Liver (tissue), 9 donors: Measurements from ENCODE around the gene PSMB4. TPM values are rescaled to one million over a fixed set of nuclear protein-coding genes. Genes with fewer than 3 reads are reported as not detected.

ENCODE experiments used
- DNase-seq: peaks from one replicate; pipeline ENCODE4 v3.0.0-alpha.2; 2017; ENCODE audit warnings: low spot score
- H3K27ac ChIP-seq, 2 donors: one replicate each; pipeline ENCODE4 v1.7.0; 2013; ENCODE audit warnings: inconsistent platforms in 2 of 2, low read length in 2 of 2, control low read depth in 1 of 2, low read depth in 1 of 2, mild to moderate bottlenecking in 1 of 2
- H3K27me3 ChIP-seq, 4 donors: one replicate each; pipeline versions ENCODE4 v1.6.1 to v1.7.0; 2013; ENCODE audit warnings: low read length in 3 of 4, inconsistent platforms in 1 of 4, mild to moderate bottlenecking in 1 of 4, moderate library complexity in 1 of 4; ENCODE audit not compliant: control insufficient read depth in 4 of 4, insufficient read depth in 4 of 4
- H3K36me3 ChIP-seq, 4 donors: one replicate each; pipeline versions ENCODE4 v1.6.1 to v1.7.0; 2013; ENCODE audit warnings: low read length in 3 of 4, mild to moderate bottlenecking in 3 of 4, low read depth in 1 of 4, moderate library complexity in 1 of 4; ENCODE audit not compliant: control insufficient read depth in 4 of 4, insufficient read depth in 3 of 4
- H3K4me1 ChIP-seq, 4 donors: one replicate each; pipeline versions ENCODE4 v1.6.1 to v1.7.0; 2013; ENCODE audit warnings: low read length in 3 of 4, mild to moderate bottlenecking in 3 of 4, moderate library complexity in 1 of 4; ENCODE audit not compliant: control insufficient read depth in 4 of 4, insufficient read depth in 4 of 4
- H3K4me3 ChIP-seq, 3 donors: one replicate each; pipeline versions ENCODE4 v1.6.1 to v1.7.0; 2013; ENCODE audit warnings: low read length in 3 of 3, control low read depth in 1 of 3, low read depth in 1 of 3, mild to moderate bottlenecking in 1 of 3
- H3K9ac ChIP-seq, 2 donors: one replicate each; pipeline ENCODE4 v1.7.0; 2013; ENCODE audit warnings: low read length in 2 of 2, mild to moderate bottlenecking in 2 of 2, moderate library complexity in 2 of 2, control low read depth in 1 of 2, low read depth in 1 of 2
- H3K9me3 ChIP-seq, 4 donors: one replicate each; pipeline versions ENCODE4 v1.6.1 to v1.7.0; 2013; ENCODE audit warnings: low read length in 3 of 4; ENCODE audit not compliant: control insufficient read depth in 4 of 4
- EGR1 ChIP-seq, 2 donors: IDR thresholded peaks; 2 replicates each; pipeline ENCODE4 v1.6.1; 2016 to 2018; ENCODE audit warnings: antibody characterized with exemption in 2 of 2, low read depth in 2 of 2
- FOXA1 ChIP-seq: IDR thresholded peaks from 2 replicates; pipeline ENCODE4 v1.6.1; 2016; ENCODE audit warnings: antibody characterized with exemption
- FOXA2 ChIP-seq: IDR thresholded peaks from 2 replicates; pipeline ENCODE4 v1.6.1; 2016; ENCODE audit warnings: antibody characterized with exemption
- GABPA ChIP-seq, 2 donors: IDR thresholded peaks in 1 of 2; conservative IDR thresholded peaks in 1 of 2; 2 replicates each; pipeline ENCODE4 v1.6.1; 2016; ENCODE audit warnings: antibody characterized with exemption in 2 of 2, mild to moderate bottlenecking in 1 of 2, moderate library complexity in 1 of 2
- HNF4A ChIP-seq, 2 donors: conservative IDR thresholded peaks; 2 replicates each; pipeline ENCODE4 v1.6.1; 2016; ENCODE audit warnings: antibody characterized with exemption in 2 of 2, mild to moderate bottlenecking in 2 of 2
- HNF4G ChIP-seq: IDR thresholded peaks from 2 replicates; pipeline ENCODE4 v1.6.1; 2016; ENCODE audit warnings: antibody characterized with exemption
- JUND ChIP-seq, 2 donors: IDR thresholded peaks; 2 replicates each; pipeline ENCODE4 v1.6.1; 2016; ENCODE audit warnings: antibody characterized with exemption in 2 of 2
- NR2F2 ChIP-seq: IDR thresholded peaks from 2 replicates; pipeline ENCODE4 v1.6.1; 2016; ENCODE audit warnings: antibody characterized with exemption
- RAD21 ChIP-seq, 2 donors: IDR thresholded peaks; 2 replicates each; pipeline ENCODE4 v1.6.1; 2016; ENCODE audit warnings: antibody characterized with exemption in 2 of 2, mild to moderate bottlenecking in 2 of 2
- RXRA ChIP-seq, 2 donors: IDR thresholded peaks; 2 replicates each; pipeline ENCODE4 v1.6.1; 2017 to 2018; ENCODE audit warnings: antibody characterized with exemption in 2 of 2, mild to moderate bottlenecking in 1 of 2
- SP1 ChIP-seq: IDR thresholded peaks from 2 replicates; pipeline ENCODE4 v1.6.1; 2018; ENCODE audit warnings: antibody characterized with exemption, mild to moderate bottlenecking
- TAF1 ChIP-seq: conservative IDR thresholded peaks from 2 replicates; pipeline ENCODE4 v1.6.1; 2016; ENCODE audit warnings: antibody characterized with exemption, mild to moderate bottlenecking
- YY1 ChIP-seq: IDR thresholded peaks from 2 replicates; pipeline ENCODE4 v1.6.1; 2016; ENCODE audit warnings: antibody characterized with exemption, mild to moderate bottlenecking
- WGBS: extraction: QIAGEN DNeasy Blood & Tissue Kit; methylation state at CpG from one replicate; pipeline ENCODE4 v1.1.7; 2013; 5-methylcytosine and 5-hydroxymethylcytosine counted together
- polyA plus RNA-seq, 2 donors: library from polyadenylated mRNA; stranded (reverse) in 1 of 2; unstranded in 1 of 2; fragments of 200-250 nt in 1 of 2; fragments of >200 nt in 1 of 2; fragmentation: Nextera tagmentation in 1 of 2; extraction: Ambion mirVana in 1 of 2; gene quantifications; one replicate each; pipeline versions ENCODE4 v1.2.1 to v1.2.3, GENCODE V29; 2013 to 2015
- total RNA-seq, 2 donors: library from RNA; depleted of rRNA; stranded (reverse); fragments of >200 nt; gene quantifications; one replicate each; pipeline ENCODE4 v1.2.3, GENCODE V29; 2014
- TF ChIP-seq, protein P1 (sequence below): IDR thresholded peaks from 2 replicates; pipeline ENCODE4 v1.6.1; 2016; ENCODE audit warnings: antibody characterized with exemption
- TF ChIP-seq, protein P2 (sequence below): IDR thresholded peaks from 2 replicates; pipeline ENCODE4 v1.6.1; 2016; ENCODE audit warnings: antibody characterized with exemption
- TF ChIP-seq, protein P3 (sequence below): fragments of 150-350 bp; IDR thresholded peaks from 2 replicates; pipeline ENCODE4 v1.5.1; 2017; ENCODE audit warnings: improper control_type of control experiment, low read depth, low read length; ENCODE audit not compliant: missing input control
- TF ChIP-seq, protein P4 (sequence below): IDR thresholded peaks from 2 replicates; pipeline ENCODE4 v1.6.1; 2016; ENCODE audit warnings: antibody characterized with exemption, mild to moderate bottlenecking
- TF ChIP-seq, protein P5 (sequence below): IDR thresholded peaks from 2 replicates; pipeline ENCODE4 v1.6.1; 2016; ENCODE audit warnings: antibody characterized with exemption
- donor health status: healthy.
- donor health status: healthy.
- donor health status: healthy.
- donor health status: healthy.
- donor health status: healthy.

Gene PSMB4
- total and polyA plus RNA-seq, 4 donors: 130 to 228 (median 202) TPM

DNA sequence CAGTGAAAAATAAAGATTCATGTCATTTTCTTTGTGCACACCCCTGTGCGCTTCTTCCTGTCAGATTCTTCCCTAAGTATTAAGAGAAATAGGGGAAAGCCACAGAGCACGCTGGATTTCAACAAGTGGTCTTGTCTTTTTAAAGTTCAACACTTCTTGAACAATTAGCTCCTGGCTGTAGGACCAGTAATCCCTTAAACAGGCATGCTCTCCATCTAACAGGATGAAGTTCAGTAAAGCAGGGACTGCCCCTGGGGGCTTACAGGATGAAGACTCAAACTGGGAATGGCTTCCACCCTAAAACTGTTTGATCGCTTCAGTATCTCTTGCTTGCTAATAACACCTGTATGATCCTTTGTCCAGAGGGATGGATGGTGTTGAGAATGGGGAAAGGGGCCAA lies 4.2 kb downstream of the PSMB4 start:
- Histone ChIP-seq H3K4me3 (no peak overlapping the region), H3K9ac (no peak overlapping the region), H3K9me3 (no peaks in the 10 kb centered on the region), H3K27ac (no peak overlapping the region), H3K27me3 (no peaks in the 10 kb centered on the region), H3K4me1 (peaks cover 2 to 31% (median 25%) of the 10 kb centered on the region in 4 donors), H3K36me3 (peaks cover 13 to 62% (median 61%) of the 10 kb centered on the region in 4 donors)
- no peak for TF ChIP-seq HNF4G
- TF ChIP-seq, protein P1, sequence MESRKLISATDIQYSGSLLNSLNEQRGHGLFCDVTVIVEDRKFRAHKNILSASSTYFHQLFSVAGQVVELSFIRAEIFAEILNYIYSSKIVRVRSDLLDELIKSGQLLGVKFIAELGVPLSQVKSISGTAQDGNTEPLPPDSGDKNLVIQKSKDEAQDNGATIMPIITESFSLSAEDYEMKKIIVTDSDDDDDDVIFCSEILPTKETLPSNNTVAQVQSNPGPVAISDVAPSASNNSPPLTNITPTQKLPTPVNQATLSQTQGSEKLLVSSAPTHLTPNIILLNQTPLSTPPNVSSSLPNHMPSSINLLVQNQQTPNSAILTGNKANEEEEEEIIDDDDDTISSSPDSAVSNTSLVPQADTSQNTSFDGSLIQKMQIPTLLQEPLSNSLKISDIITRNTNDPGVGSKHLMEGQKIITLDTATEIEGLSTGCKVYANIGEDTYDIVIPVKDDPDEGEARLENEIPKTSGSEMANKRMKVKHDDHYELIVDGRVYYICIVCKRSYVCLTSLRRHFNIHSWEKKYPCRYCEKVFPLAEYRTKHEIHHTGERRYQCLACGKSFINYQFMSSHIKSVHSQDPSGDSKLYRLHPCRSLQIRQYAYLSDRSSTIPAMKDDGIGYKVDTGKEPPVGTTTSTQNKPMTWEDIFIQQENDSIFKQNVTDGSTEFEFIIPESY: no peak
- no peak for TF ChIP-seq HNF4A (conservative IDR thresholded peaks at IDR 0.05)
- no peak for TF ChIP-seq JUND (IDR thresholded peaks at IDR 0.05)
- TF ChIP-seq TAF1: no peak
- TF ChIP-seq, protein P2, sequence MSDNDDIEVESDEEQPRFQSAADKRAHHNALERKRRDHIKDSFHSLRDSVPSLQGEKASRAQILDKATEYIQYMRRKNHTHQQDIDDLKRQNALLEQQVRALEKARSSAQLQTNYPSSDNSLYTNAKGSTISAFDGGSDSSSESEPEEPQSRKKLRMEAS: no peak
- TF ChIP-seq RAD21 (IDR thresholded peaks at IDR 0.05): no peak
- no peak for TF ChIP-seq FOXA1
- TF ChIP-seq FOXA2: no peak
- no peak for TF ChIP-seq GABPA (IDR thresholded peaks at IDR 0.05 in 1 of 2, conservative IDR thresholded peaks at IDR 0.05 in 1 of 2)
- TF ChIP-seq NR2F2: no peak
- no peak for TF ChIP-seq EGR1 (IDR thresholded peaks at IDR 0.05; ENCODE audit: low read depth in 2 of 2)
- TF ChIP-seq, protein P3, sequence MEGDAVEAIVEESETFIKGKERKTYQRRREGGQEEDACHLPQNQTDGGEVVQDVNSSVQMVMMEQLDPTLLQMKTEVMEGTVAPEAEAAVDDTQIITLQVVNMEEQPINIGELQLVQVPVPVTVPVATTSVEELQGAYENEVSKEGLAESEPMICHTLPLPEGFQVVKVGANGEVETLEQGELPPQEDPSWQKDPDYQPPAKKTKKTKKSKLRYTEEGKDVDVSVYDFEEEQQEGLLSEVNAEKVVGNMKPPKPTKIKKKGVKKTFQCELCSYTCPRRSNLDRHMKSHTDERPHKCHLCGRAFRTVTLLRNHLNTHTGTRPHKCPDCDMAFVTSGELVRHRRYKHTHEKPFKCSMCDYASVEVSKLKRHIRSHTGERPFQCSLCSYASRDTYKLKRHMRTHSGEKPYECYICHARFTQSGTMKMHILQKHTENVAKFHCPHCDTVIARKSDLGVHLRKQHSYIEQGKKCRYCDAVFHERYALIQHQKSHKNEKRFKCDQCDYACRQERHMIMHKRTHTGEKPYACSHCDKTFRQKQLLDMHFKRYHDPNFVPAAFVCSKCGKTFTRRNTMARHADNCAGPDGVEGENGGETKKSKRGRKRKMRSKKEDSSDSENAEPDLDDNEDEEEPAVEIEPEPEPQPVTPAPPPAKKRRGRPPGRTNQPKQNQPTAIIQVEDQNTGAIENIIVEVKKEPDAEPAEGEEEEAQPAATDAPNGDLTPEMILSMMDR: no peak
- TF ChIP-seq RXRA (IDR thresholded peaks at IDR 0.05): no peak
- TF ChIP-seq, protein P4, sequence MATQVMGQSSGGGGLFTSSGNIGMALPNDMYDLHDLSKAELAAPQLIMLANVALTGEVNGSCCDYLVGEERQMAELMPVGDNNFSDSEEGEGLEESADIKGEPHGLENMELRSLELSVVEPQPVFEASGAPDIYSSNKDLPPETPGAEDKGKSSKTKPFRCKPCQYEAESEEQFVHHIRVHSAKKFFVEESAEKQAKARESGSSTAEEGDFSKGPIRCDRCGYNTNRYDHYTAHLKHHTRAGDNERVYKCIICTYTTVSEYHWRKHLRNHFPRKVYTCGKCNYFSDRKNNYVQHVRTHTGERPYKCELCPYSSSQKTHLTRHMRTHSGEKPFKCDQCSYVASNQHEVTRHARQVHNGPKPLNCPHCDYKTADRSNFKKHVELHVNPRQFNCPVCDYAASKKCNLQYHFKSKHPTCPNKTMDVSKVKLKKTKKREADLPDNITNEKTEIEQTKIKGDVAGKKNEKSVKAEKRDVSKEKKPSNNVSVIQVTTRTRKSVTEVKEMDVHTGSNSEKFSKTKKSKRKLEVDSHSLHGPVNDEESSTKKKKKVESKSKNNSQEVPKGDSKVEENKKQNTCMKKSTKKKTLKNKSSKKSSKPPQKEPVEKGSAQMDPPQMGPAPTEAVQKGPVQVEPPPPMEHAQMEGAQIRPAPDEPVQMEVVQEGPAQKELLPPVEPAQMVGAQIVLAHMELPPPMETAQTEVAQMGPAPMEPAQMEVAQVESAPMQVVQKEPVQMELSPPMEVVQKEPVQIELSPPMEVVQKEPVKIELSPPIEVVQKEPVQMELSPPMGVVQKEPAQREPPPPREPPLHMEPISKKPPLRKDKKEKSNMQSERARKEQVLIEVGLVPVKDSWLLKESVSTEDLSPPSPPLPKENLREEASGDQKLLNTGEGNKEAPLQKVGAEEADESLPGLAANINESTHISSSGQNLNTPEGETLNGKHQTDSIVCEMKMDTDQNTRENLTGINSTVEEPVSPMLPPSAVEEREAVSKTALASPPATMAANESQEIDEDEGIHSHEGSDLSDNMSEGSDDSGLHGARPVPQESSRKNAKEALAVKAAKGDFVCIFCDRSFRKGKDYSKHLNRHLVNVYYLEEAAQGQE: no peak
- TF ChIP-seq, protein P5, sequence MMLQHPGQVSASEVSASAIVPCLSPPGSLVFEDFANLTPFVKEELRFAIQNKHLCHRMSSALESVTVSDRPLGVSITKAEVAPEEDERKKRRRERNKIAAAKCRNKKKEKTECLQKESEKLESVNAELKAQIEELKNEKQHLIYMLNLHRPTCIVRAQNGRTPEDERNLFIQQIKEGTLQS: no peak
- TF ChIP-seq SP1: no peak
- no peak for TF ChIP-seq YY1
- WGBS: 97% methylated on average over 3 of the region's 3 CpGs
- DNase-seq: no peak
